Measurements from ENCODE around the gene PUM2. TPM values are rescaled to one million over a fixed set of nuclear protein-coding genes. Genes with fewer than 3 reads are reported as not detected.

PUM2 gene
- total and polyA plus RNA-seq, 2 of the 13 experiments (the other 11 are each of a cell fraction or from before 2014, with no cell fraction given) = 69.6 to 69.8 TPM

DNA sequence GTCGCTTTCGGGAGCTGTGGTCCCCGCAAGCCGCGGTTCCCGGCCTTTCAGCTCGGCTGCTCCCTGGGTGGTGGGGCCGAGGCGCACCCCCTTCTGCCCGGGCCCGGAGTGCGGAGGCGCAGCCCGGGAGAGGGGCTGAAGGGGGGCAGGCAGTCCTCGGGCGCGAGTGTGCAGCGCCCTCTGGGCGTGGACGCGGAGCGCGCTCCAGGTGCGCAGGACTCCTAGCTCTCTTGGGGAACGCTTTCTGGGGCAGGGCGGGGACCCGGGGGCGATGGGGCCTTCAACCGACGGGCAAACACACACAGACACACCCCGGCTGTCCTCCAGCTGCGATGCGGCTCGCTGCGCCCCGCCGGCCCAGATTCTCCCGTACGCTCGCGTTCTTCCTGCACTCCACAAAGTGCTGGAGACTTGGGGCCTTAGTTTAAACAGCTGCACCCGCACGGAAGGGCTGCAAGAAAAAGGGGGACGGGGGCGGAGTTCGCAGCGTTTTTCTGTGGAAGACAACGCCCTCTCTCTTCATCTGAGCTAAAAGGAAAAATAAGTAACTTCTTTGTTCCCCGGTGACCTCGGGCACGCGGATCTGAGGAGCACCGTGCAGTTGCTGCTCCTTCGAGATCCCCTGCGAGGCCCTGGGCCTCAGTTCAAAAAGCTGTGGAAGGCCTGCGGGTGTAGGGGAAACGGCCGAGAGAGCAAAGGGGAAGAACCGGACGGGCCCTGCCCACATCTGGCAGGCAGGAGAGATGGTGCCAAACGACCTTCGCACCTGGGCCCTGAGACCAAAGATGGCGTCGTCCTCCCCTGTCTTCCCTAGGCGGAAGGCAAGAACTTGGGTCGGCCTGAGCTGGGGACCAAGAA lies 125.1 kb downstream of the PUM2 start (continued):
- TF ChIP-seq NR1H2 (CRISPR knock-in tag; IDR thresholded peaks at IDR 0.05; ENCODE audit: borderline replicate concordance, low read depth) = no peak
- no peak for TF ChIP-seq GTF3A (CRISPR knock-in tag; conservative IDR thresholded peaks at IDR 0.05)
- no peak for TF ChIP-seq CHD4 (IDR thresholded peaks at IDR 0.05; ENCODE audit: borderline replicate concordance, low read length)
- TF ChIP-seq, protein P1, sequence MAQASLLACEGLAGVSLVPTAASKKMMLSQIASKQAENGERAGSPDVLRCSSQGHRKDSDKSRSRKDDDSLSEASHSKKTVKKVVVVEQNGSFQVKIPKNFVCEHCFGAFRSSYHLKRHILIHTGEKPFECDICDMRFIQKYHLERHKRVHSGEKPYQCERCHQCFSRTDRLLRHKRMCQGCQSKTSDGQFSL (CRISPR knock-in tag; IDR thresholded peaks at IDR 0.05) = peak; percentile 74
- TF ChIP-seq, protein P2, sequence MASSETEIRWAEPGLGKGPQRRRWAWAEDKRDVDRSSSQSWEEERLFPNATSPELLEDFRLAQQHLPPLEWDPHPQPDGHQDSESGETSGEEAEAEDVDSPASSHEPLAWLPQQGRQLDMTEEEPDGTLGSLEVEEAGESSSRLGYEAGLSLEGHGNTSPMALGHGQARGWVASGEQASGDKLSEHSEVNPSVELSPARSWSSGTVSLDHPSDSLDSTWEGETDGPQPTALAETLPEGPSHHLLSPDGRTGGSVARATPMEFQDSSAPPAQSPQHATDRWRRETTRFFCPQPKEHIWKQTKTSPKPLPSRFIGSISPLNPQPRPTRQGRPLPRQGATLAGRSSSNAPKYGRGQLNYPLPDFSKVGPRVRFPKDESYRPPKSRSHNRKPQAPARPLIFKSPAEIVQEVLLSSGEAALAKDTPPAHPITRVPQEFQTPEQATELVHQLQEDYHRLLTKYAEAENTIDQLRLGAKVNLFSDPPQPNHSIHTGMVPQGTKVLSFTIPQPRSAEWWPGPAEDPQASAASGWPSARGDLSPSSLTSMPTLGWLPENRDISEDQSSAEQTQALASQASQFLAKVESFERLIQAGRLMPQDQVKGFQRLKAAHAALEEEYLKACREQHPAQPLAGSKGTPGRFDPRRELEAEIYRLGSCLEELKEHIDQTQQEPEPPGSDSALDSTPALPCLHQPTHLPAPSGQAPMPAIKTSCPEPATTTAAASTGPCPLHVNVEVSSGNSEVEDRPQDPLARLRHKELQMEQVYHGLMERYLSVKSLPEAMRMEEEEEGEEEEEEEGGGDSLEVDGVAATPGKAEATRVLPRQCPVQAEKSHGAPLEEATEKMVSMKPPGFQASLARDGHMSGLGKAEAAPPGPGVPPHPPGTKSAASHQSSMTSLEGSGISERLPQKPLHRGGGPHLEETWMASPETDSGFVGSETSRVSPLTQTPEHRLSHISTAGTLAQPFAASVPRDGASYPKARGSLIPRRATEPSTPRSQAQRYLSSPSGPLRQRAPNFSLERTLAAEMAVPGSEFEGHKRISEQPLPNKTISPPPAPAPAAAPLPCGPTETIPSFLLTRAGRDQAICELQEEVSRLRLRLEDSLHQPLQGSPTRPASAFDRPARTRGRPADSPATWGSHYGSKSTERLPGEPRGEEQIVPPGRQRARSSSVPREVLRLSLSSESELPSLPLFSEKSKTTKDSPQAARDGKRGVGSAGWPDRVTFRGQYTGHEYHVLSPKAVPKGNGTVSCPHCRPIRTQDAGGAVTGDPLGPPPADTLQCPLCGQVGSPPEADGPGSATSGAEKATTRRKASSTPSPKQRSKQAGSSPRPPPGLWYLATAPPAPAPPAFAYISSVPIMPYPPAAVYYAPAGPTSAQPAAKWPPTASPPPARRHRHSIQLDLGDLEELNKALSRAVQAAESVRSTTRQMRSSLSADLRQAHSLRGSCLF (CRISPR knock-in tag; IDR thresholded peaks at IDR 0.05; ENCODE audit: borderline replicate concordance) = no peak
- TF ChIP-seq ZNF780A (CRISPR knock-in tag; IDR thresholded peaks at IDR 0.05) = peak; percentile 77
- peak; percentile 17; the same call in 1 of the 2 replicates for TF ChIP-seq CEBPG (CRISPR knock-in tag; IDR thresholded peaks at IDR 0.05)
- peak; percentile 86; the same call in 1 of the 2 replicates for TF ChIP-seq ZNF30 (CRISPR knock-in tag; IDR thresholded peaks at IDR 0.05)
- TF ChIP-seq, protein P3, sequence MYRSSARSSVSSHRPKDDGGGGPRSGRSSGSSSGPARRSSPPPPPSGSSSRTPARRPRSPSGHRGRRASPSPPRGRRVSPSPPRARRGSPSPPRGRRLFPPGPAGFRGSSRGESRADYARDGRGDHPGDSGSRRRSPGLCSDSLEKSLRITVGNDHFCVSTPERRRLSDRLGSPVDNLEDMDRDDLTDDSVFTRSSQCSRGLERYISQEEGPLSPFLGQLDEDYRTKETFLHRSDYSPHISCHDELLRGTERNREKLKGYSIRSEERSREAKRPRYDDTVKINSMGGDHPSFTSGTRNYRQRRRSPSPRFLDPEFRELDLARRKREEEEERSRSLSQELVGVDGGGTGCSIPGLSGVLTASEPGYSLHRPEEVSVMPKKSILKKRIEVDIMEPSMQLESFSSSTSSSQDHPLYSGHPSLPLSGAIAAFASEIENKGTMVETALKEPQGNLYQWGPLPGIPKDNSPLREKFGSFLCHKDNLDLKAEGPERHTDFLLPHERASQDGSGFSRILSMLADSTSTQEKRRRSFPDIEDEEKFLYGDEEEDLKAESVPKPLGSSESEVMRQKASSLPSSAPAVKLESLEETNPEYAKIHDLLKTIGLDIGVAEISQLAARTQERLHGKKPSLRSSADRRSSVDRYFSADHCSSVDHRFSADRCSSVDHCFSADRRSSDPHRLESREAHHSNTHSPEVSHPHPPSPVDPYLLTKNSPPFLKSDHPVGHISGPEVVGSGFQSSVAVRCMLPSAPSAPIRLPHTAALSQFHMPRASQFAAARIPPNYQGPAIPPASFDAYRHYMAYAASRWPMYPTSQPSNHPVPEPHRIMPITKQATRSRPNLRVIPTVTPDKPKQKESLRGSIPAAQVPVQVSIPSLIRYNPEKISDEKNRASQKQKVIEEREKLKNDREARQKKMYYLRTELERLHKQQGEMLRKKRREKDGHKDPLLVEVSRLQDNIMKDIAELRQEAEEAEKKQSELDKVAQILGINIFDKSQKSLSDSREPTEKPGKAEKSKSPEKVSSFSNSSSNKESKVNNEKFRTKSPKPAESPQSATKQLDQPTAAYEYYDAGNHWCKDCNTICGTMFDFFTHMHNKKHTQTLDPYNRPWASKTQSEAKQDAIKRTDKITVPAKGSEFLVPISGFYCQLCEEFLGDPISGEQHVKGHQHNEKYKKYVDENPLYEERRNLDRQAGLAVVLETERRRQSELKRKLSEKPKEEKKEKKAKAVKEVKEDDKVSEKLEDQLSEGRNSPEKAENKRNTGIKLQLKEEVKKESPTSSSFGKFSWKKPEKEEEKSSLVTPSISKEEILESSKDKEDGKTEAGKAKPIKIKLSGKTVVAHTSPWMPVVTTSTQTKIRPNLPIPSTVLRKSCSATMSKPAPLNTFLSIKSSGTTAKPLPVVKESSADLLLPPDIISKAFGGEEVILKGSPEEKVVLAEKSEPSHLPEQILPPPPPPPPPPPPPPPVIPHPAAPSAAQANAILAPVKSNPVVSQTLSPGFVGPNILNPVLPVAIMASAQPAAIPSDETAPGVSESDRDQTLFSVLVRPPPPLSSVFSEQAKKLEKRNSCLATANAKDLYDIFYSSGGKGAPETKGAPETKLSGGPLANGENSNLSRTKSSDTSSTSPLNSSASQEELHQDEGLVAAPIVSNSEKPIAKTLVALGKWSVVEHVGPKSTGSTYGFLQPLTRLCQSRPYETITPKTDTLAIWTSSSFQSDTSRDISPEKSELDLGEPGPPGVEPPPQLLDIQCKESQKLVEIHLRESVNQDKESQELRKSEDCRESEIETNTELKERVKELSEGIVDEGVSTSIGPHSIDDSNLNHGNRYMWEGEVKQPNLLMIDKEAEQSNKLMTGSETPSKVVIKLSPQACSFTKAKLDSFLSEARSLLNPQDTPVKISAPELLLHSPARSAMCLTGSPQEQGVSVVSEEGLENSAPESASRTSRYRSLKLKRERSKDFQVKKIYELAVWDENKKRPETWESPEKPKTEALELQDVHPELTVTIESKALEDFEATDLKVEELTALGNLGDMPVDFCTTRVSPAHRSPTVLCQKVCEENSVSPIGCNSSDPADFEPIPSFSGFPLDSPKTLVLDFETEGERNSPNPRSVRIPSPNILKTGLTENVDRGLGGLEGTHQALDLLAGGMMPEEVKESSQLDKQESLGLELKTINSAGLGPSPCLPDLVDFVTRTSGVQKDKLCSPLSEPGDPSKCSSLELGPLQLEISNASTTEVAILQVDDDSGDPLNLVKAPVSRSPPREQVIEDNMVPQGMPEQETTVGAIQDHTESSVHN (CRISPR knock-in tag; IDR thresholded peaks at IDR 0.05) = peak; percentile 30; the same call in 1 of the 2 replicates
- TF ChIP-seq, protein P4, sequence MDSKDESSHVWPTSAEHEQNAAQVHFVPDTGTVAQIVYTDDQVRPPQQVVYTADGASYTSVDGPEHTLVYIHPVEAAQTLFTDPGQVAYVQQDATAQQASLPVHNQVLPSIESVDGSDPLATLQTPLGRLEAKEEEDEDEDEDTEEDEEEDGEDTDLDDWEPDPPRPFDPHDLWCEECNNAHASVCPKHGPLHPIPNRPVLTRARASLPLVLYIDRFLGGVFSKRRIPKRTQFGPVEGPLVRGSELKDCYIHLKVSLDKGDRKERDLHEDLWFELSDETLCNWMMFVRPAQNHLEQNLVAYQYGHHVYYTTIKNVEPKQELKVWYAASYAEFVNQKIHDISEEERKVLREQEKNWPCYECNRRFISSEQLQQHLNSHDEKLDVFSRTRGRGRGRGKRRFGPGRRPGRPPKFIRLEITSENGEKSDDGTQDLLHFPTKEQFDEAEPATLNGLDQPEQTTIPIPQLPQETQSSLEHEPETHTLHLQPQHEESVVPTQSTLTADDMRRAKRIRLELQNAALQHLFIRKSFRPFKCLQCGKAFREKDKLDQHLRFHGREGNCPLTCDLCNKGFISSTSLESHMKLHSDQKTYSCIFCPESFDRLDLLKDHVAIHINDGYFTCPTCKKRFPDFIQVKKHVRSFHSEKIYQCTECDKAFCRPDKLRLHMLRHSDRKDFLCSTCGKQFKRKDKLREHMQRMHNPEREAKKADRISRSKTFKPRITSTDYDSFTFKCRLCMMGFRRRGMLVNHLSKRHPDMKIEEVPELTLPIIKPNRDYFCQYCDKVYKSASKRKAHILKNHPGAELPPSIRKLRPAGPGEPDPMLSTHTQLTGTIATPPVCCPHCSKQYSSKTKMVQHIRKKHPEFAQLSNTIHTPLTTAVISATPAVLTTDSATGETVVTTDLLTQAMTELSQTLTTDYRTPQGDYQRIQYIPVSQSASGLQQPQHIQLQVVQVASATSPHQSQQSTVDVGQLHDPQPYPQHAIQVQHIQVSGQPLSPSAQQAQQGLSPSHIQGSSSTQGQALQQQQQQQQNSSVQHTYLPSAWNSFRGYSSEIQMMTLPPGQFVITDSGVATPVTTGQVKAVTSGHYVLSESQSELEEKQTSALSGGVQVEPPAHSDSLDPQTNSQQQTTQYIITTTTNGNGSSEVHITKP (CRISPR knock-in tag; IDR thresholded peaks at IDR 0.05; ENCODE audit: low read depth) = 0 out of 2 replicates have a peak, but pooled peaks have one; percentile 43
